Measurements from ENCODE around the gene SNU13.
"Not testable (repeated sequence)": the region's sequence is repeated elsewhere in the genome, so short reads cannot be mapped to it uniquely, and the experiment has no call there.

The SNU13 gene

GRCh38 chr22:41681616-41682015, 7.1 kb downstream of the SNU13 start:
- DNase-seq = no peak

GRCh38 chr22:41676134-41676533, 12.5 kb downstream of the SNU13 start:
- DNase-seq = no peak

- DNase-seq = no peak
These were observed 13.8 kb downstream of the SNU13 start for GRCh38 chr22:41674846-41675340.

GRCh38 chr22:41672780-41673509, 15.7 kb downstream of the SNU13 start:
- no peak for DNase-seq

GRCh38 chr22:41672096-41672495, 16.6 kb downstream of the SNU13 start:
- DNase-seq = not testable (repeated sequence)

GRCh38 chr22:41668971-41669911, 19.4 kb downstream of the SNU13 start:
- no peak for DNase-seq

GRCh38 chr22:41664951-41665350, 23.7 kb downstream of the SNU13 start:
- no peak for DNase-seq

GRCh38 chr22:41664490-41664889, 24.2 kb downstream of the SNU13 start:
- DNase-seq = no peak

GRCh38 chr22:41663594-41663993, 25.1 kb downstream of the SNU13 start:
- DNase-seq = not testable (repeated sequence)

GRCh38 chr22:41661713-41662112, 27.0 kb downstream of the SNU13 start:
- DNase-seq = no peak

GRCh38 chr22:41661088-41661487, 27.6 kb downstream of the SNU13 start:
- DNase-seq = no peak

GRCh38 chr22:41660416-41660815, 28.3 kb downstream of the SNU13 start:
- no peak for DNase-seq

- DNase-seq = no peak
These were observed 28.7 kb downstream of the SNU13 start for GRCh38 chr22:41659941-41660340.

- DNase-seq = no peak
These were observed 29.8 kb downstream of the SNU13 start for GRCh38 chr22:41658869-41659268.

- no peak for DNase-seq
These were observed 31.0 kb downstream of the SNU13 start for GRCh38 chr22:41657709-41658108.

GRCh38 chr22:41656556-41656955, 32.1 kb downstream of the SNU13 start:
- no peak for DNase-seq

- DNase-seq = no peak
These were observed 34.3 kb downstream of the SNU13 start for GRCh38 chr22:41654322-41654721.

- DNase-seq = no peak
These were observed 37.8 kb downstream of the SNU13 start for GRCh38 chr22:41650821-41651220.

GRCh38 chr22:41650229-41650628, 38.4 kb downstream of the SNU13 start:
- no peak for DNase-seq

- DNase-seq = no peak
These were observed 40.2 kb downstream of the SNU13 start for GRCh38 chr22:41648432-41648831.

GRCh38 chr22:41647771-41648170, 40.9 kb downstream of the SNU13 start:
- no peak for DNase-seq

- DNase-seq = no peak
These were observed 46.1 kb downstream of the SNU13 start for GRCh38 chr22:41642331-41643110.

GRCh38 chr22:41641854-41642253, 46.8 kb downstream of the SNU13 start:
- DNase-seq = no peak

Measured in T-helper 2 cell (primary cell).